HCT116 (cell line): ENCODE measurements around the gene DICER1.

Source experiments
- CBX3 ChIP-seq: IDR thresholded peaks from 2 replicates; pipeline ENCODE4 v1.6.1; 2012; ENCODE audit warnings: low read depth
- CTCF ChIP-seq, 3 experiments: fragments of 200-600 bp in 1 of 3; sonication (generic) in 1 of 3; IDR thresholded peaks in 2 of 3; conservative IDR thresholded peaks in 1 of 3; 2 replicates each; pipeline ENCODE4 v1.5.1; 2012 to 2017; ENCODE audit warnings: low read depth in 2 of 3, low read length in 2 of 3, antibody characterized with exemption in 1 of 3, borderline replicate concordance in 1 of 3, control low read depth in 1 of 3, mild to moderate bottlenecking in 1 of 3, mixed read lengths in 1 of 3, mixed run types in 1 of 3, moderate library complexity in 1 of 3; ENCODE audit not compliant: insufficient read depth in 1 of 3
- POLR2A ChIP-seq: IDR thresholded peaks from 2 replicates; pipeline ENCODE4 v1.7.0; 2011; ENCODE audit warnings: borderline replicate concordance; ENCODE audit not compliant: insufficient read depth, insufficient read length; ENCODE audit errors: extremely low read depth
- YY1 ChIP-seq: IDR thresholded peaks from 2 replicates; pipeline ENCODE4 v1.6.1; 2011; ENCODE audit warnings: low read length, low read depth, moderate library complexity, mild to moderate bottlenecking; ENCODE audit not compliant: insufficient replicate concordance; ENCODE audit errors: extremely low read depth

- TF ChIP-seq CTCF (IDR thresholded peaks at IDR 0.05 in 2 of 3, conservative IDR thresholded peaks at IDR 0.05 in 1 of 3; ENCODE audit: borderline replicate concordance in 1 of 3, insufficient read depth in 1 of 3, low read depth in 2 of 3, low read length in 2 of 3) (no peak), POLR2A (no peak), CBX3 (no peak), YY1 (no peak)
Measured at GRCh38 chr14:95049952-95050351, 107.4 kb downstream of the DICER1 start.
